AG09319 (cell line): ENCODE results near the gene KRTDAP.
"Not testable (repeated sequence)": the region's sequence is repeated elsewhere in the genome, so short reads cannot be mapped to it uniquely, and the experiment has no call there.

ENCODE experiments used
- DNase-seq: peaks from one replicate; pipeline ENCODE4 v3.0.0-alpha.2; 2010; ENCODE audit warnings: low read depth; ENCODE audit errors: extremely low read depth
- CTCF ChIP-seq: IDR thresholded peaks from 2 replicates; pipeline ENCODE4 v1.5.1; 2011; ENCODE audit warnings: low read depth, mild to moderate bottlenecking, inconsistent platforms, low read length, moderate library complexity

KRTDAP gene

GRCh38 chr19:35484252-35485036 is 5.8 kb downstream of the KRTDAP start:
- TF ChIP-seq CTCF: no peak
- DNase-seq: no peak

- no peak for DNase-seq
- no peak for TF ChIP-seq CTCF
Measured at GRCh38 chr19:35483089-35483488, 7.2 kb downstream of the KRTDAP start.

GRCh38 chr19:35478794-35479677 is 11.2 kb downstream of the KRTDAP start:
- no peak for TF ChIP-seq CTCF
- no peak for DNase-seq

GRCh38 chr19:35476149-35476548 is 14.1 kb downstream of the KRTDAP start:
- no peak; the same call in 1 of the 2 replicates for TF ChIP-seq CTCF
- no peak for DNase-seq

GRCh38 chr19:35474594-35474993 is 15.7 kb downstream of the KRTDAP start:
- not testable (repeated sequence) for DNase-seq

GRCh38 chr19:35474104-35474503 is 16.2 kb downstream of the KRTDAP start:
- no peak for DNase-seq

GRCh38 chr19:35471946-35472345 is 18.3 kb downstream of the KRTDAP start:
- TF ChIP-seq CTCF: no peak
- DNase-seq: no peak

More at GRCh38 chr19:35474104-35474503, 16.2 kb downstream of the KRTDAP start:
- no peak for TF ChIP-seq CTCF

- not testable (repeated sequence) for DNase-seq
Measured at GRCh38 chr19:35471075-35471474, 19.2 kb downstream of the KRTDAP start.
